ENCODE data around the gene ABCA8.

DNA sequence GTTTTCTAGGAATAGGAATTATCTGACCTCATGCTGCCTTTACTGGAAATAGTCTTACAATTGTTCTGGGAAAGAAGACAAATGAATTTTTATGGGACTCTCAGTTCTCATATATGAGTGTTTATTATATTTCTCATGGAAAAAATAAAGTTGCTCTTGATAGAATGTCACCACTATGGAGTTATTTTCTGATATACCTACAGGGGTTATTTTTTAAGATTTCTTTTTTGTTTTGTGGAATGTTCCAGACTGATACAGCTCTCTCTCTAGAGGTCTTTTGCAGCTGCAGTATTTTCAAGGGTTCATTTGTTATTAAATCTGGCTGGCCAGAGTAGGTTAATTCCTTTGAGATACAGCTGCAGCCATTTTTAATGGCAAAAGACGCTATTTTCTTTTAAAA lies 100.7 kb downstream of the ABCA8 start:
- no peak for TF ChIP-seq POLR2A (IDR thresholded peaks at IDR 0.05)
- TF ChIP-seq, protein P1, sequence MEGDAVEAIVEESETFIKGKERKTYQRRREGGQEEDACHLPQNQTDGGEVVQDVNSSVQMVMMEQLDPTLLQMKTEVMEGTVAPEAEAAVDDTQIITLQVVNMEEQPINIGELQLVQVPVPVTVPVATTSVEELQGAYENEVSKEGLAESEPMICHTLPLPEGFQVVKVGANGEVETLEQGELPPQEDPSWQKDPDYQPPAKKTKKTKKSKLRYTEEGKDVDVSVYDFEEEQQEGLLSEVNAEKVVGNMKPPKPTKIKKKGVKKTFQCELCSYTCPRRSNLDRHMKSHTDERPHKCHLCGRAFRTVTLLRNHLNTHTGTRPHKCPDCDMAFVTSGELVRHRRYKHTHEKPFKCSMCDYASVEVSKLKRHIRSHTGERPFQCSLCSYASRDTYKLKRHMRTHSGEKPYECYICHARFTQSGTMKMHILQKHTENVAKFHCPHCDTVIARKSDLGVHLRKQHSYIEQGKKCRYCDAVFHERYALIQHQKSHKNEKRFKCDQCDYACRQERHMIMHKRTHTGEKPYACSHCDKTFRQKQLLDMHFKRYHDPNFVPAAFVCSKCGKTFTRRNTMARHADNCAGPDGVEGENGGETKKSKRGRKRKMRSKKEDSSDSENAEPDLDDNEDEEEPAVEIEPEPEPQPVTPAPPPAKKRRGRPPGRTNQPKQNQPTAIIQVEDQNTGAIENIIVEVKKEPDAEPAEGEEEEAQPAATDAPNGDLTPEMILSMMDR (IDR thresholded peaks at IDR 0.05) = no peak
- no peak for TF ChIP-seq EP300 (IDR thresholded peaks at IDR 0.05)
